HepG2 (cell line): Measurements from ENCODE around the gene CAMTA2. TPM values are rescaled to one million over a fixed set of nuclear protein-coding genes. Genes with fewer than 3 reads are reported as not detected.

Source experiments
- ARNTL ChIP-seq: sonication (generic); formaldehyde crosslinking; IDR thresholded peaks from 2 replicates; pipeline ENCODE4 v1.4.0; 2020; ENCODE audit warnings: mild to moderate bottlenecking, missing genetic modification reagents
- HIVEP1 ChIP-seq: sonication (generic); formaldehyde crosslinking; IDR thresholded peaks from 2 replicates; pipeline ENCODE4 v1.4.0; 2020; ENCODE audit warnings: mild to moderate bottlenecking, missing genetic modification reagents
- polyA plus RNA-seq, 8 experiments: library from polyadenylated mRNA; depleted of rRNA in 3 of 8; stranded (reverse) in 7 of 8; unstranded in 1 of 8; fragments of >200 nt; fragmentation: Illumina TruSeq in 4 of 8; extraction: Trizol in 4 of 8; gene quantifications; 2 replicates each; pipeline versions ENCODE4 v1.2.1 to v1.2.3, GENCODE V29; 2011 to 2016; ENCODE audit warnings: low read depth in 4 of 8, missing spikeins in 1 of 8, mixed read lengths in 1 of 8; ENCODE audit not compliant: insufficient read depth in 1 of 8
- total RNA-seq, 5 experiments: library from RNA; depleted of rRNA; stranded (reverse); fragments of >200 nt; fragmentation: Illumina TruSeq; extraction: Trizol; gene quantifications; 2 replicates each; pipeline ENCODE4 v1.2.3, GENCODE V29; 2016; ENCODE audit warnings: low read depth in 1 of 5
- TF ChIP-seq, protein P1 (sequence below): sonication (generic); formaldehyde crosslinking; IDR thresholded peaks from 2 replicates; pipeline ENCODE4 v1.5.0; 2020; ENCODE audit warnings: mild to moderate bottlenecking, missing genetic modification reagents
- TF ChIP-seq, protein P2 (sequence below): sonication (generic); formaldehyde crosslinking; IDR thresholded peaks from 2 replicates; pipeline ENCODE4 v1.4.0; 2020; ENCODE audit warnings: missing genetic modification reagents, borderline replicate concordance
- TF ChIP-seq, protein P3 (sequence below): sonication (generic); formaldehyde crosslinking; IDR thresholded peaks from 2 replicates; pipeline ENCODE4 v1.8.1; 2022; ENCODE audit warnings: low read depth, mild to moderate bottlenecking, missing genetic modification reagents
- TF ChIP-seq, protein P4 (sequence below): sonication (generic); formaldehyde crosslinking; IDR thresholded peaks from 2 replicates; pipeline ENCODE4 v1.5.0; 2020; ENCODE audit warnings: mild to moderate bottlenecking, missing genetic modification reagents
- TF ChIP-seq, protein P5 (sequence below): sonication (generic); formaldehyde crosslinking; IDR thresholded peaks from 2 replicates; pipeline ENCODE4 v1.5.1; 2020; ENCODE audit warnings: mild to moderate bottlenecking, missing genetic modification reagents, borderline replicate concordance
- TF ChIP-seq, protein P6 (sequence below): sonication (generic); formaldehyde crosslinking; IDR thresholded peaks from 2 replicates; pipeline ENCODE4 v1.5.1; 2020; ENCODE audit warnings: mild to moderate bottlenecking, missing genetic modification reagents
- TF ChIP-seq, protein P7 (sequence below): sonication (generic); formaldehyde crosslinking; IDR thresholded peaks from 2 replicates; pipeline ENCODE4 v1.4.0; 2020; ENCODE audit warnings: missing genetic modification reagents, mild to moderate bottlenecking, borderline replicate concordance

CAMTA2 gene
- total and polyA plus RNA-seq, 2 of the 13 experiments (the other 11 are each of a cell fraction or from before 2014, with no cell fraction given) = 4.1 to 7.1 TPM

DNA sequence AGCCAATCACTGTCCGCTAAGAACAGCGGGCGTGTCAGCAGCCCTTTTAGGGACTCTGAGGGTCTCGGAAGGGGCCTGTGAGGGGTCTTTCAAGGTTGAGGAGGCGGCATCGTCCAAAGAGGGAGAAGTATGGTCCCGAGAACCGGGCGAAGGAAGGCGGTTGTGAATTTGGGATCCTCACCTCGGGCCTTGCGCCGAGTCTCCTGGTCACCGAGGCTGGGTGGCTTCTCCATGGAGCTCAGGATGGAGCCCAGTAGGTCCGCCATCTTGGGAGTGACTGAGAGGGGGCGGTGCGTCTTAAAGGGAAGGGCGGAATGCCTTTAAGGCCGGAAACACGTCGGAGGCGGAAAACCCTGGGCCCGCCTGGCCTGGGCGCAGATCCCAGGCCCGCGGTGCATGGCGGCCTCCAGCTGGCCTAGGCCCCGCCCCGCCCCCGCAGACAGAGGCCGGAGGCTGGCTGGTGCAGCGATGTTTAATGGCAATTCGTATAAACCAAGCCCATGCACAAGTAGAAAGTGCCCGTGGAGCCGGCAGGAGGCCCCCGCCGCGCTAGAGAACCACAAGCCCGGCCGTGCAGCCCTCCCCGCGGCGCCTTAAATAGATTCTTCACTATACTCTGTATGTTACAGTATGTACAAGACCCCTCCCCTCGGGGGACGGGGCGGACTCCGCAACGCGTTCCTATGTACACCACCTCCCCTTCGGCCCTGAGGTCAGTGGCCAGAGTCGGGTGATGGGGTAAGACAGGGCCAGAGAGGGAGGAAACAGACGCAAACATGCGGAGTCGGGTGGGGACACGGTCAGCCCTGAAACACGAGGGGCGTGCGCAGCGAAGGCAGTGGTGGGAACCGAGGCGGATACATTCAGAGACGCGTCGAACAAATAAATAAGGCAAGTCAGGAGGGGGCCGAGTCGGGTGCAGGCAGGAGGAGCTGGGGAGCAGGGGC lies 19.7 kb downstream of the CAMTA2 start, which contains the start of gene SPAG7 (continued):
- TF ChIP-seq, protein P1, sequence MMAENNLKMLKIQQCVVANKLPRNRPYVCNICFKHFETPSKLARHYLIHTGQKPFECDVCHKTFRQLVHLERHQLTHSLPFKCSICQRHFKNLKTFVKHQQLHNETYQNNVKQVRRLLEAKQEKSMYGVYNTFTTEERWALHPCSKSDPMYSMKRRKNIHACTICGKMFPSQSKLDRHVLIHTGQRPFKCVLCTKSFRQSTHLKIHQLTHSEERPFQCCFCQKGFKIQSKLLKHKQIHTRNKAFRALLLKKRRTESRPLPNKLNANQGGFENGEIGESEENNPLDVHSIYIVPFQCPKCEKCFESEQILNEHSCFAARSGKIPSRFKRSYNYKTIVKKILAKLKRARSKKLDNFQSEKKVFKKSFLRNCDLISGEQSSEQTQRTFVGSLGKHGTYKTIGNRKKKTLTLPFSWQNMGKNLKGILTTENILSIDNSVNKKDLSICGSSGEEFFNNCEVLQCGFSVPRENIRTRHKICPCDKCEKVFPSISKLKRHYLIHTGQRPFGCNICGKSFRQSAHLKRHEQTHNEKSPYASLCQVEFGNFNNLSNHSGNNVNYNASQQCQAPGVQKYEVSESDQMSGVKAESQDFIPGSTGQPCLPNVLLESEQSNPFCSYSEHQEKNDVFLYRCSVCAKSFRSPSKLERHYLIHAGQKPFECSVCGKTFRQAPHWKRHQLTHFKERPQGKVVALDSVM = peak; percentile 88
- TF ChIP-seq, protein P2, sequence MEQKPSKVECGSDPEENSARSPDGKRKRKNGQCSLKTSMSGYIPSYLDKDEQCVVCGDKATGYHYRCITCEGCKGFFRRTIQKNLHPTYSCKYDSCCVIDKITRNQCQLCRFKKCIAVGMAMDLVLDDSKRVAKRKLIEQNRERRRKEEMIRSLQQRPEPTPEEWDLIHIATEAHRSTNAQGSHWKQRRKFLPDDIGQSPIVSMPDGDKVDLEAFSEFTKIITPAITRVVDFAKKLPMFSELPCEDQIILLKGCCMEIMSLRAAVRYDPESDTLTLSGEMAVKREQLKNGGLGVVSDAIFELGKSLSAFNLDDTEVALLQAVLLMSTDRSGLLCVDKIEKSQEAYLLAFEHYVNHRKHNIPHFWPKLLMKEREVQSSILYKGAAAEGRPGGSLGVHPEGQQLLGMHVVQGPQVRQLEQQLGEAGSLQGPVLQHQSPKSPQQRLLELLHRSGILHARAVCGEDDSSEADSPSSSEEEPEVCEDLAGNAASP (CRISPR knock-in tag) = peak; percentile 40; the same call in 1 of the 2 replicates
- TF ChIP-seq, protein P3, sequence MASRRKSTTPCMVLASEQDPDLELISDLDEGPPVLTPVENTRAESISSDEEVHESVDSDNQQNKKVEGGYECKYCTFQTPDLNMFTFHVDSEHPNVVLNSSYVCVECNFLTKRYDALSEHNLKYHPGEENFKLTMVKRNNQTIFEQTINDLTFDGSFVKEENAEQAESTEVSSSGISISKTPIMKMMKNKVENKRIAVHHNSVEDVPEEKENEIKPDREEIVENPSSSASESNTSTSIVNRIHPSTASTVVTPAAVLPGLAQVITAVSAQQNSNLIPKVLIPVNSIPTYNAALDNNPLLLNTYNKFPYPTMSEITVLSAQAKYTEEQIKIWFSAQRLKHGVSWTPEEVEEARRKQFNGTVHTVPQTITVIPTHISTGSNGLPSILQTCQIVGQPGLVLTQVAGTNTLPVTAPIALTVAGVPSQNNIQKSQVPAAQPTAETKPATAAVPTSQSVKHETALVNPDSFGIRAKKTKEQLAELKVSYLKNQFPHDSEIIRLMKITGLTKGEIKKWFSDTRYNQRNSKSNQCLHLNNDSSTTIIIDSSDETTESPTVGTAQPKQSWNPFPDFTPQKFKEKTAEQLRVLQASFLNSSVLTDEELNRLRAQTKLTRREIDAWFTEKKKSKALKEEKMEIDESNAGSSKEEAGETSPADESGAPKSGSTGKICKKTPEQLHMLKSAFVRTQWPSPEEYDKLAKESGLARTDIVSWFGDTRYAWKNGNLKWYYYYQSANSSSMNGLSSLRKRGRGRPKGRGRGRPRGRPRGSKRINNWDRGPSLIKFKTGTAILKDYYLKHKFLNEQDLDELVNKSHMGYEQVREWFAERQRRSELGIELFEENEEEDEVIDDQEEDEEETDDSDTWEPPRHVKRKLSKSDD (CRISPR knock-in tag) = peak; percentile 93
- TF ChIP-seq, protein P4, sequence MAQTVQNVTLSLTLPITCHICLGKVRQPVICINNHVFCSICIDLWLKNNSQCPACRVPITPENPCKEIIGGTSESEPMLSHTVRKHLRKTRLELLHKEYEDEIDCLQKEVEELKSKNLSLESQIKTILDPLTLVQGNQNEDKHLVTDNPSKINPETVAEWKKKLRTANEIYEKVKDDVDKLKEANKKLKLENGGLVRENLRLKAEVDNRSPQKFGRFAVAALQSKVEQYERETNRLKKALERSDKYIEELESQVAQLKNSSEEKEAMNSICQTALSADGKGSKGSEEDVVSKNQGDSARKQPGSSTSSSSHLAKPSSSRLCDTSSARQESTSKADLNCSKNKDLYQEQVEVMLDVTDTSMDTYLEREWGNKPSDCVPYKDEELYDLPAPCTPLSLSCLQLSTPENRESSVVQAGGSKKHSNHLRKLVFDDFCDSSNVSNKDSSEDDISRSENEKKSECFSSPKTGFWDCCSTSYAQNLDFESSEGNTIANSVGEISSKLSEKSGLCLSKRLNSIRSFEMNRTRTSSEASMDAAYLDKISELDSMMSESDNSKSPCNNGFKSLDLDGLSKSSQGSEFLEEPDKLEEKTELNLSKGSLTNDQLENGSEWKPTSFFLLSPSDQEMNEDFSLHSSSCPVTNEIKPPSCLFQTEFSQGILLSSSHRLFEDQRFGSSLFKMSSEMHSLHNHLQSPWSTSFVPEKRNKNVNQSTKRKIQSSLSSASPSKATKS (CRISPR knock-in tag) = no peak
- TF ChIP-seq, protein P5, sequence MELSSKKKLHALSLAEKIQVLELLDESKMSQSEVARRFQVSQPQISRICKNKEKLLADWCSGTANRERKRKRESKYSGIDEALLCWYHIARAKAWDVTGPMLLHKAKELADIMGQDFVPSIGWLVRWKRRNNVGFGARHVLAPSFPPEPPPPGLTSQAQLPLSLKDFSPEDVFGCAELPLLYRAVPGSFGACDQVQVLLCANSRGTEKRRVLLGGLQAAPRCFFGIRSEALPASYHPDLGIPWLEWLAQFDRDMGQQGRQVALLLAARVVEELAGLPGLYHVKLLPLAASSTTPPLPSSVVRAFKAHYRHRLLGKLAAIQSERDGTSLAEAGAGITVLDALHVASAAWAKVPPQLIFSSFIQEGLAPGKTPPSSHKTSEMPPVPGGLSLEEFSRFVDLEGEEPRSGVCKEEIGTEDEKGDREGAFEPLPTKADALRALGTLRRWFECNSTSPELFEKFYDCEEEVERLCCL = 0 out of 2 replicates have a peak, but pooled peaks have one; percentile 41
- TF ChIP-seq, protein P6, sequence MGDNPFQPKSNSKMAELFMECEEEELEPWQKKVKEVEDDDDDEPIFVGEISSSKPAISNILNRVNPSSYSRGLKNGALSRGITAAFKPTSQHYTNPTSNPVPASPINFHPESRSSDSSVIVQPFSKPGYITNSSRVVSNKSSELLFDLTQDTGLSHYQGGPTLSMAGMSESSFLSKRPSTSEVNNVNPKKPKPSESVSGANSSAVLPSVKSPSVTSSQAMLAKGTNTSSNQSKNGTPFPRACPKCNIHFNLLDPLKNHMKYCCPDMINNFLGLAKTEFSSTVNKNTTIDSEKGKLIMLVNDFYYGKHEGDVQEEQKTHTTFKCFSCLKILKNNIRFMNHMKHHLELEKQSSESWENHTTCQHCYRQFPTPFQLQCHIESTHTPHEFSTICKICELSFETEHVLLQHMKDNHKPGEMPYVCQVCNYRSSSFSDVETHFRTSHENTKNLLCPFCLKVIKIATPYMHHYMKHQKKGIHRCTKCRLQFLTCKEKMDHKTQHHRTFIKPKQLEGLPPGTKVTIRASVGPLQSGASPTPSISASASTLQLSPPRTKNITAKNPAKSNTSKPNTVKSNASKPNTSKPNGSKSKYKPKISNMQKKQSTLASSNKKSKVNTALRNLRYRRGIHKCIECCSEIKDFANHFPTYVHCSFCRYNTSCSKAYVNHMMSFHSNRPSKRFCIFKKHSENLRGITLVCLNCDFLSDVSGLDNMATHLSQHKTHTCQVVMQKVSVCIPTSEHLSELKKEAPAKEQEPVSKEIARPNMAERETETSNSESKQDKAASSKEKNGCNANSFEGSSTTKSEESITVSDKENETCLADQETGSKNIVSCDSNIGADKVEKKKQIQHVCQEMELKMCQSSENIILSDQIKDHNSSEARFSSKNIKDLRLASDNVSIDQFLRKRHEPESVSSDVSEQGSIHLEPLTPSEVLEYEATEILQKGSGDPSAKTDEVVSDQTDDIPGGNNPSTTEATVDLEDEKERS (CRISPR knock-in tag) = no peak
- TF ChIP-seq, protein P7, sequence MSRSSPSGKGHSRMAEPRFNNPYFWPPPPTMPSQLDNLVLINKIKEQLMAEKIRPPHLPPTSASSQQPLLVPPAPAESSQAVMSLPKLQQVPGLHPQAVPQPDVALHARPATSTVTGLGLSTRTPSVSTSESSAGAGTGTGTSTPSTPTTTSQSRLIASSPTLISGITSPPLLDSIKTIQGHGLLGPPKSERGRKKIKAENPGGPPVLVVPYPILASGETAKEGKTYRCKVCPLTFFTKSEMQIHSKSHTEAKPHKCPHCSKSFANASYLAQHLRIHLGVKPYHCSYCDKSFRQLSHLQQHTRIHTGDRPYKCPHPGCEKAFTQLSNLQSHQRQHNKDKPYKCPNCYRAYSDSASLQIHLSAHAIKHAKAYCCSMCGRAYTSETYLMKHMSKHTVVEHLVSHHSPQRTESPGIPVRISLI = no peak
- no peak for TF ChIP-seq ARNTL (CRISPR knock-in tag)
- peak; percentile 43; the same call in 1 of the 2 replicates for TF ChIP-seq HIVEP1 (CRISPR knock-in tag)
